Measurements from ENCODE around the gene FRMPD4.

Gene FRMPD4

GRCh38 chrX:12711435-12712040, 573.3 kb downstream of the FRMPD4 start:
- no peak for DNase-seq (ENCODE audit: low read depth in 2 of 3, low spot score in 1 of 3)

GRCh38 chrX:12716574-12716973, 578.3 kb downstream of the FRMPD4 start:
- DNase-seq (ENCODE audit: low read depth in 2 of 3, low spot score in 1 of 3) = no peak

- DNase-seq (ENCODE audit: low read depth in 2 of 3, low spot score in 1 of 3) = no peak
Measured at GRCh38 chrX:12719837-12720236, 581.6 kb downstream of the FRMPD4 start.

GRCh38 chrX:12721042-12721441, 582.8 kb downstream of the FRMPD4 start:
- DNase-seq (ENCODE audit: low read depth in 2 of 3, low spot score in 1 of 3) = no peak

GRCh38 chrX:12722314-12722713, 584.0 kb downstream of the FRMPD4 start:
- no peak for DNase-seq (ENCODE audit: low read depth in 2 of 3, low spot score in 1 of 3)

- DNase-seq (ENCODE audit: low read depth in 2 of 3, low spot score in 1 of 3) = no peak
Measured at GRCh38 chrX:12741416-12741815, 603.1 kb downstream of the FRMPD4 start.

GRCh38 chrX:12747433-12747832, 609.2 kb downstream of the FRMPD4 start:
- no peak for DNase-seq (ENCODE audit: low read depth in 2 of 3, low spot score in 1 of 3)

- no peak for DNase-seq (ENCODE audit: low read depth in 2 of 3, low spot score in 1 of 3)
Measured at GRCh38 chrX:12751887-12752286, 613.6 kb downstream of the FRMPD4 start.

GRCh38 chrX:12753366-12753765, 615.1 kb downstream of the FRMPD4 start:
- no peak for DNase-seq (ENCODE audit: low read depth in 2 of 3, low spot score in 1 of 3)

GRCh38 chrX:12758291-12758690, 620.0 kb downstream of the FRMPD4 start:
- DNase-seq (ENCODE audit: low read depth in 2 of 3, low spot score in 1 of 3) = no peak

- DNase-seq (ENCODE audit: low read depth in 2 of 3, low spot score in 1 of 3) = no peak
Measured at GRCh38 chrX:12767856-12768255, 629.6 kb downstream of the FRMPD4 start.

- no peak for DNase-seq (ENCODE audit: low read depth in 2 of 3, low spot score in 1 of 3)
Measured at GRCh38 chrX:12768491-12768890, 630.2 kb downstream of the FRMPD4 start.

- no peak for DNase-seq (ENCODE audit: low read depth in 2 of 3, low spot score in 1 of 3)
Measured at GRCh38 chrX:12770440-12770839, 632.2 kb downstream of the FRMPD4 start.

GRCh38 chrX:12771445-12772069, 633.3 kb downstream of the FRMPD4 start:
- DNase-seq (ENCODE audit: low read depth in 2 of 3, low spot score in 1 of 3) = peak; percentile 35 to 64 (median 49)

All from stimulated activated CD4-positive, alpha-beta T cell treated with anti-CD3 and anti-CD28 coated beads, Interleukin-12 subunit alpha, Interleukin-12 subunit beta, amount 100 ng/mL, for 48 hours (primary cell).